Measurements from ENCODE around the gene GPS1.

GPS1 gene

DNA sequence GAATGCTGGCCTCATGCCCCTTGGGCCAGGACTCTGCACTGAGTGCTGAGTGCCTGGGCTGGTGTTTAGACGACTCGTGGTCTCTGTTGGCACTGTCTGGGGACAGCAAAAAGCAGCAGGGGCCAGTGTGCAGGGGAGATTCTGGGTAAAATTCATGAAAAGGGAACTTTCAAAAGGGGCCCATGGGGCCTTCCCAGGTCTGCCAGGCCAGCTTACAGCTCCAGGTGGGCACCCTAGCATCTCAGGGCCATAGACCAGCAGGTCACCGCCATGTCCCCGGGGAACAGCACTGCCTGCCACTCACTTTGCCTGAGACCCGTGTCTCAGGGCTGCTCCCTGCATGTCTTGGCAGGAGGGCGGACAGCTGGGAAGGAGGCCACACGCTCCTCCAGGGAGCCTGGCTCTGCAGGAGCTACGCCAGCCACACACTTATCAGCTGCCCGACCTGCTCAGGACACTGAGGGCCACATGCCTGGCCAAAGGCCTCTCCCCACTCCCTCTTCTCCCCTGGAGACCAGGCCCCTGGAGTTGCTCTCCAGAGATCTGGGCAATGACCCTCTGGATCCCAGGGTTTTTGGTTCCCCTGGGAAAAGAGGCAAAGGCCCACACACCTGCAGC, 55.1 kb downstream of the GPS1 start:
- DNase-seq: no peak
